K562 (cell line): ENCODE data around the gene MVD. TPM values are rescaled to one million over a fixed set of nuclear protein-coding genes. Genes with fewer than 3 reads are reported as not detected.
A peak's percentile ranks its signal among the peaks of the same experiment; 100 is the strongest.

ENCODE experiments used
- ATAC-seq: fragments of 200-7000 bp; cut with Tn5 transposase; 3 replicates; pipeline ENCODE4 v1.9.1; 2020; ENCODE audit warnings: moderate library complexity
- BruUV-seq: library from RNA; stranded (reverse); fragments of 400-500 nt; replicated peaks from 2 replicates; lab custom pipeline; 2021; lab: Mats Ljungman, UMichigan
- CTCF ChIA-PET: fragments of 300-600 bp; formaldehyde crosslinking; extraction: SDS; loops from one replicate; lab custom pipeline; 2021; ENCODE audit warnings: low intra/inter-chr PET ratio; lab: Yijun Ruan, JAX
- POLR2A ChIA-PET: fragments of 300-600, 350-650 bp; sonication (Branson Sonifier 250); formaldehyde crosslinking; extraction: SDS; loops from one replicate; lab custom pipeline; 2021; ENCODE audit warnings: antibody characterized with exemption, inconsistent platforms; lab: Yijun Ruan, JAX
- DNase-seq, 4 experiments: peaks; one replicate each; pipeline versions ENCODE4 v3.0.0 to v3.0.0-alpha.2; 2011 to 2018; ENCODE audit warnings: low spot score in 3 of 4, mixed read lengths in 3 of 4; ENCODE audit errors: extremely low read depth in 1 of 4
- FAIRE-seq: peaks from 2 replicates; lab custom pipeline; 2011; peaks lifted over from hg19 to GRCh38; lab: Jason Lieb, UNC
- H2AFZ ChIP-seq: 2 replicates; pipeline ENCODE4 v1.6.0; 2011; ENCODE audit warnings: low read depth, low read length, control low read depth, inconsistent platforms
- H3K27ac ChIP-seq: fragments of 200-600 bp; 3 replicates; pipeline ENCODE4 v1.8.0; 2011; ENCODE audit warnings: low read depth, mild to moderate bottlenecking, control low read depth, inconsistent platforms, low read length, moderate library complexity, mixed read lengths; ENCODE audit errors: extremely low read depth
- H3K27me3 ChIP-seq, 2 experiments: fragments of 300-600 bp in 1 of 2; 2 replicates in 1 of 2; 3 replicates in 1 of 2; pipeline versions ENCODE4 v1.6.0 to v1.8.0; 2011; ENCODE audit warnings: inconsistent platforms in 2 of 2, low read length in 2 of 2, mild to moderate bottlenecking in 1 of 2, mixed read lengths in 1 of 2, moderate library complexity in 1 of 2; ENCODE audit not compliant: control insufficient read depth in 2 of 2, insufficient read depth in 2 of 2
- H3K36me3 ChIP-seq: fragments of 300-600 bp; 3 replicates; pipeline ENCODE4 v1.8.0; 2011; ENCODE audit warnings: mild to moderate bottlenecking, low read length, inconsistent platforms; ENCODE audit not compliant: control insufficient read depth, insufficient read depth
- H3K4me1 ChIP-seq, 2 experiments: fragments of 200-600 bp in 1 of 2; replicated peaks in 1 of 2; 2 replicates in 1 of 2; 3 replicates in 1 of 2; pipeline versions ENCODE4 v1.5.1 to v1.8.0; 2011; ENCODE audit warnings: inconsistent platforms in 2 of 2, low read length in 2 of 2, mild to moderate bottlenecking in 1 of 2, mixed read lengths in 1 of 2, moderate library complexity in 1 of 2; ENCODE audit not compliant: control insufficient read depth in 2 of 2, insufficient read depth in 2 of 2
- H3K4me2 ChIP-seq: 2 replicates; pipeline ENCODE4 v1.6.1; 2011; ENCODE audit warnings: low read length, control low read depth, inconsistent platforms, mixed read lengths; ENCODE audit not compliant: insufficient read depth
- H3K4me3 ChIP-seq: fragments of 200-600 bp; sonication (generic), shearing (Covaris generic); 2 replicates; pipeline ENCODE4 v1.5.1; 2016; ENCODE audit warnings: control low read depth, inconsistent platforms
- H3K79me2 ChIP-seq: fragments of 200-600 bp; 3 replicates; pipeline ENCODE4 v1.8.0; 2011; ENCODE audit warnings: low read length, inconsistent platforms; ENCODE audit not compliant: control insufficient read depth, insufficient read depth
- H3K9ac ChIP-seq, 2 experiments: 2 replicates each; pipeline versions ENCODE4 v1.6.0 to v1.6.1; 2011; ENCODE audit warnings: low read depth in 2 of 2, low read length in 2 of 2, control low read depth in 1 of 2, inconsistent platforms in 1 of 2, mild to moderate bottlenecking in 1 of 2, mixed read lengths in 1 of 2; ENCODE audit not compliant: insufficient read depth in 1 of 2
- H3K9me1 ChIP-seq: one replicate; pipeline ENCODE4 v1.6.0; 2011; ENCODE audit warnings: inconsistent platforms, mild to moderate bottlenecking, low read length, moderate library complexity; ENCODE audit not compliant: control insufficient read depth, insufficient read depth
- H3K9me3 ChIP-seq: replicated peaks from 2 replicates; pipeline ENCODE4 v1.5.1; 2011; ENCODE audit warnings: low read depth, low read length, inconsistent platforms; ENCODE audit not compliant: control insufficient read depth, insufficient read depth
- H4K20me1 ChIP-seq: replicated peaks from 2 replicates; pipeline ENCODE4 v1.6.1; 2011; ENCODE audit warnings: low read length, inconsistent platforms, mixed read lengths; ENCODE audit not compliant: control insufficient read depth, insufficient read depth
- ELK1 ChIP-seq: sonication (generic); formaldehyde crosslinking; IDR thresholded peaks from 2 replicates; pipeline ENCODE4 v1.8.1; 2022; ENCODE audit warnings: missing genetic modification reagents
- HMGN3 ChIP-seq: IDR thresholded peaks from 2 replicates; pipeline ENCODE4 v1.6.1; 2011; ENCODE audit warnings: borderline replicate concordance, low read depth, mild to moderate bottlenecking, mixed read lengths, low read length; ENCODE audit not compliant: insufficient read length; ENCODE audit errors: extremely low read depth
- NRF1 ChIP-seq, 2 experiments: fragments of 450-650 bp; IDR thresholded peaks in 1 of 2; conservative IDR thresholded peaks in 1 of 2; 2 replicates each; pipeline ENCODE4 v1.6.1; 2014; ENCODE audit warnings: mild to moderate bottlenecking in 2 of 2
- POLR2G ChIP-seq: fragments of 200-400 bp; formaldehyde crosslinking; IDR thresholded peaks from 2 replicates; pipeline ENCODE4 v1.6.1; 2017; ENCODE audit warnings: low read depth, mild to moderate bottlenecking, antibody characterized with exemption, low read length, moderate library complexity
- RBM22 ChIP-seq: fragments of 200-400 bp; formaldehyde crosslinking; IDR thresholded peaks from 2 replicates; pipeline ENCODE4 v1.6.1; 2018; ENCODE audit warnings: low read length, low read depth; ENCODE audit not compliant: poor library complexity, severe bottlenecking
- WGBS: fragments of 100-300 bp; shearing (Covaris generic); methylation state at CpG from one replicate; pipeline ENCODE4 v1.1.6; 2016; ENCODE audit warnings: low coverage, mixed read lengths; ENCODE audit not compliant: insufficient coverage; ENCODE audit errors: missing lambda C conversion rate; 5-methylcytosine and 5-hydroxymethylcytosine counted together
- in situ Hi-C: fragments of 300-500 bp; cut with MboI; formaldehyde crosslinking; loops from 4 replicates; pipeline ENCODE4 v1.15.0; 2018; ENCODE audit warnings: inconsistent platforms, mixed read lengths
- intact Hi-C: fragments of 100-400 bp; cut with micrococcal nuclease; formaldehyde crosslinking; loops from 2 replicates; pipeline ENCODE4 v1.14.2; 2022
- polyA plus RNA-seq, 8 experiments: library from polyadenylated mRNA; depleted of rRNA in 4 of 8; stranded (reverse) in 5 of 8; unstranded in 3 of 8; fragments of >200 nt; fragmentation: Nextera tagmentation in 2 of 8; fragmentation: Illumina TruSeq in 1 of 8; extraction: Ambion mirVana in 2 of 8; extraction: Trizol in 1 of 8; gene quantifications; 2 replicates each; pipeline versions ENCODE4 v1.2.1 to v1.2.3, GENCODE V29; 2011 to 2014; ENCODE audit warnings: inconsistent platforms in 1 of 8, missing spikeins in 1 of 8
- total RNA-seq, 7 experiments: library from RNA; depleted of rRNA in 6 of 7; stranded (reverse); fragments of >200 nt in 6 of 7; fragmentation: Illumina TruSeq in 2 of 7; extraction: Trizol in 2 of 7; gene quantifications; 2 replicates each; pipeline versions ENCODE4 v1.2.1 to v1.2.3, GENCODE V29; 2011 to 2021; ENCODE audit warnings: low replicate concordance in 1 of 7
- TF ChIP-seq, protein P1 (sequence below): fragments of 450-650 bp; formaldehyde crosslinking; IDR thresholded peaks from 2 replicates; pipeline ENCODE4 v1.4.0; 2020; ENCODE audit warnings: mild to moderate bottlenecking, moderate library complexity

MVD gene
- total and polyA plus RNA-seq, 9 of the 15 experiments (the other 6 are each of a cell fraction or from before 2014, with no cell fraction given): 12.2 to 141 (median 45.3) TPM

GRCh38 chr16:88631920-88632586 lies 30.8 kb downstream of the MVD start:
- Histone ChIP-seq H3K4me2 (no peak overlapping the region), H3K4me1 (peaks cover 26 to 71% of the 10 kb centered on the region in 2 experiments), H3K9me3 (no peaks in the 10 kb centered on the region), H3K36me3 (peaks cover 61% of the 10 kb centered on the region), H3K79me2 (no peaks in the 10 kb centered on the region), H3K27ac (no peak overlapping the region), H4K20me1 (peaks cover 16% of the 10 kb centered on the region; the same call in 1 of the 2 replicates), H2AFZ (no peak overlapping the region), H3K4me3 (no peak overlapping the region), H3K9ac (no peak overlapping the region; a peak in 1 of 4 replicates), H3K9me1 (no peaks in the 10 kb centered on the region), H3K27me3 (no peaks in the 10 kb centered on the region)
- in situ Hi-C loops: no loop called here
- ATAC-seq (no peak), DNase-seq (no peak), FAIRE-seq (no peak)
- ChIA-PET CTCF (no interaction called here), POLR2A (interaction anchor here (0.8 to 1.1 kb wide), 2 partner anchors 15 to 80 kb away, joined by 3 to 4 read pairs; no protein-coding TSS in a partner anchor)
- intact Hi-C loops: no loop called here
- BruUV-seq: no TSS peak
- WGBS: 81% methylated on average over 28 of the region's 30 CpGs
- TF ChIP-seq HMGN3: peak; percentile 30
- TF ChIP-seq, protein P1, sequence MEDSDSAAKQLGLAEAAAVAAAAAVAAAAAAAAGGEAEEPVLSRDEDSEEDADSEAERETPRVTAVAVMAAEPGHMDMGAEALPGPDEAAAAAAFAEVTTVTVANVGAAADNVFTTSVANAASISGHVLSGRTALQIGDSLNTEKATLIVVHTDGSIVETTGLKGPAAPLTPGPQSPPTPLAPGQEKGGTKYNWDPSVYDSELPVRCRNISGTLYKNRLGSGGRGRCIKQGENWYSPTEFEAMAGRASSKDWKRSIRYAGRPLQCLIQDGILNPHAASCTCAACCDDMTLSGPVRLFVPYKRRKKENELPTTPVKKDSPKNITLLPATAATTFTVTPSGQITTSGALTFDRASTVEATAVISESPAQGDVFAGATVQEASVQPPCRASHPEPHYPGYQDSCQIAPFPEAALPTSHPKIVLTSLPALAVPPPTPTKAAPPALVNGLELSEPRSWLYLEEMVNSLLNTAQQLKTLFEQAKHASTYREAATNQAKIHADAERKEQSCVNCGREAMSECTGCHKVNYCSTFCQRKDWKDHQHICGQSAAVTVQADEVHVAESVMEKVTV (CRISPR knock-in tag): no peak
- TF ChIP-seq POLR2G: peak; percentile 50; the same call in 1 of the 2 replicates
- peak; percentile 68 for TF ChIP-seq RBM22
- no peak for TF ChIP-seq ELK1 (CRISPR knock-in tag)
- TF ChIP-seq NRF1 (conservative IDR thresholded peaks at IDR 0.05 in 1 of 2, IDR thresholded peaks at IDR 0.05 in 1 of 2): no peak
